Measurements from ENCODE around the gene TGFB1I1.
"Not testable (repeated sequence)": the region's sequence is repeated elsewhere in the genome, so short reads cannot be mapped to it uniquely, and the experiment has no call there.

Gene TGFB1I1

DNA sequence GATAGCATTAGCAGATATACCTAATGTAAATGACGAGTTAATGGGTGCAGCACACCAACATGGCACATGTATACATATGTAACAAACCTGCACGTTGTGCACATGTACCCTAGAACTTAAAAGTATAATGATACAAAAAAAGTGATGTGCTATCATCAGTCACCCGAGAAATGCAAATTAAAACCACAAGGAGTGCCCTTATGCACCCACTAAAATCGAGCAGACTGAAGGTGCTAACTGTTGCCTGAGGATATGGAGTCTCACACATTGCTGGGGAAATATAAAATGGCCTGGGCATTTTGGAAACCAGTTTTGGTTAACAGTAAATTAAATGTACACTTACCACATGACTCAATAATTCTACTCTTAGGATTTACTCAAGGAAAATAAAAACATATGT, 32.9 kb upstream of the TGFB1I1 start:
- Mint-ChIP-seq H3K4me1 (ENCODE audit: low read depth in 2 of 2) (peaks cover 15 to 17% of the 10 kb centered on the region in 2 donors), H3K27ac (peak overlapping the region in 1 of 2 donors; percentile 27)
- not testable (repeated sequence) for H3K4me3 Mint-ChIP-seq; H3K36me3 Mint-ChIP-seq (ENCODE audit: insufficient read depth); H3K27me3 Mint-ChIP-seq; H3K9me3 Mint-ChIP-seq; DNase-seq
- ATAC-seq (replicated peaks) = peak; percentile 49

DNA sequence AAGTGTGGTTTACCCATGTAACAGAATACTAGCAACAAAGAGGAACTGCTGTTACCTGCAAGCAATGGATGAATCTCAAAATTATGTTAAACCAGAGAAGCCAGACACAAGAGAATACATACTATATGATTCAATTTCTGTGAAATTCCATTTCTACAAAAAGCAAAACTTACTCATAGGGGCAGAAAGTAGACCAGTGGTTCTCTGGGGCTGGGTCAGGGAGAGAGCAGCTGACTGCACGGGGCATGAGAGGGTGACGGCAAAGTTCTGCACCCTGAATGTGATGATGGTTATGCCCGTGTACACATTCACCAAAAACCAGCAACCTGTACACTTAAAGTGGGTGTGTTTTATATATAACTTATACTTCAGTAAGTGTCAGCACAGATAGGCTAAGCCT, 32.4 kb upstream of the TGFB1I1 start:
- H3K9me3 Mint-ChIP-seq = no peaks in the 10 kb centered on the region
- no peak for DNase-seq

DNA sequence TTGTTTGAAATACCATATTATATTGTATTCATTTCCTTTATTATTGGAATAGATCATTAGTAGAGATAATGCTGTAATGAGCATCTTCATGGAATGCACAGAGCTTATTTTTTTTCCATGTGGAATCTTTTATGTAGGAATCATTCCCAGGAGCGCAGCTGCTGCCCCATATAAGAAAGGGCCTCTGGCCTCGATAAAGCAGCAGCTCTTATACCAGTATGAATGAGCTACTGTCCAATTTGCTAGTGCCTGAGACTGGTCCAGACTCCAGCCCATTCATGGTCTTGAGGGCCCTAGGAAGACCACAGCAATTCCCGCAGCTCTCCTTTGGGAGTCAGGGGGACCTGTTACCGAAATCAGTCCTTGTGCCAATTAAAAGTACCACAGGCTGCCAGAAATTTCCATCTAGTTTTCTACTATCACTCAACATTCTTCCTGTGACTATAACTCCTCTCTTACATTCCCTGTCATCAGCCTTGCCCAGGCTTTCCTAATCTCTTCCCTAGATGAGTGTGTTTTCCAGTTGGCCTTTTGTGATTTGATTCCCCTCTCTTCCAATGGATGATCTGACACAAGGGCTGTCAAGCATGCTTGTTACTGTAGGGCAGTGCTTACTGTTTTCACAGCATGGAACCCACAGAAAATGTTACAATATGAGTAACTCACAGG, 31.3 kb upstream of the TGFB1I1 start:
- Mint-ChIP-seq H3K27me3 (no peaks in the 10 kb centered on the region), H3K4me1 (ENCODE audit: low read depth in 2 of 2) (peaks cover 15 to 17% of the 10 kb centered on the region in 2 donors), H3K36me3 (ENCODE audit: insufficient read depth) (no peaks in the 10 kb centered on the region), H3K27ac (no peak overlapping the region), H3K4me3 (no peak overlapping the region), H3K9me3 (no peaks in the 10 kb centered on the region)
- no peak for DNase-seq
- no peak for ATAC-seq (replicated peaks)

More for the DNA sequence above, 32.4 kb upstream of the TGFB1I1 start:
- Mint-ChIP-seq H3K27me3 (no peaks in the 10 kb centered on the region), H3K4me3 (no peak overlapping the region), H3K36me3 (ENCODE audit: insufficient read depth) (no peaks in the 10 kb centered on the region), H3K4me1 (ENCODE audit: low read depth in 2 of 2) (peaks cover 15 to 17% of the 10 kb centered on the region in 2 donors), H3K27ac (peak overlapping the region in 1 of 2 donors; percentile 27)
- no peak for ATAC-seq (replicated peaks)

DNA sequence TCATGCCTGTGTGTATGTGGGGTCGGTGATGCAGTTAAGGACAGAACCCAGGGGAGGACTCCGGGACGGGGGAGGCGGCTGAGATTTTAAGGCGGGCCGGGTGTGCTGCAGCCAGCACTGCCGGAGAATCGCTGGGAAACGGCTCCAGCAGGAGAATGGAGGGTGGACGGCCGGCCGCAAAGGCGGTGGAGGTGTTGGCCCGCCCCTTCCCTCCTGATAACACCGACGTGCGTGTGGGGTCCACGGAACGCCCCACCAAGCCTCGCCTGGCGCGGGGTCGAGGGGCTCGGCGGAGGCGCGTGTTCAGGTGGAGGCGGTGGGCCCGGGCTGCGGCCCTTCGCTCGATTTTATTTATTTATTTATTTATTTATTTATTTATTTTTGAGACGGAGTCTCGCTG, 30.0 kb upstream of the TGFB1I1 start:
- H3K36me3 Mint-ChIP-seq (ENCODE audit: insufficient read depth) = no peaks in the 10 kb centered on the region
- no peak for ATAC-seq (replicated peaks)
- peak overlapping the region; percentile 57 to 78 for H3K4me3 Mint-ChIP-seq

DNA sequence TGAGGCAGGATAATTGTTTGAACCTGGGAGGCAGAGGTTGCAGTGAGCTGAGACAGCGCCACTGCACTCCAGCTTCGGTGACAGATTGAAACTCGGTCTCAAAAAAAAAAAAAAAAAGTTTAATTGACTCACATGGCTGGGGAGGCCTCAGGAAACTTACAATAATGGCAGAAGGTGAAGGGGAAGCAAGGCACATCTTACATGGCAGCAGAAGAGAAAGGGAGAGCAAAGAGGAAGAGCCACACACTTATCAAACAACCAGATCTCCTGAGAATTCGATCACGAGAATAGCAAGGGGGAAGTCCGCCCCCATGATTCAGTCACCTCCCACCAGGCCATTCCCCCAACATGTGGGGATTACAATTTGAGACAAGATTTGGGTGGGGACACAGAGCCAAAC, 26.0 kb upstream of the TGFB1I1 start:
- H3K27ac Mint-ChIP-seq; H3K27me3 Mint-ChIP-seq; H3K9me3 Mint-ChIP-seq; H3K36me3 Mint-ChIP-seq (ENCODE audit: insufficient read depth); H3K4me3 Mint-ChIP-seq; DNase-seq; ATAC-seq (replicated peaks); H3K4me1 Mint-ChIP-seq (ENCODE audit: low read depth in 2 of 2): not testable (repeated sequence)

More for the DNA sequence above, 30.0 kb upstream of the TGFB1I1 start:
- no peaks in the 10 kb centered on the region for H3K27me3 Mint-ChIP-seq
- DNase-seq = no peak
- no peaks in the 10 kb centered on the region for H3K9me3 Mint-ChIP-seq
- H3K4me1 Mint-ChIP-seq (ENCODE audit: low read depth in 2 of 2) = peaks cover 15 to 17% of the 10 kb centered on the region in 2 donors
- H3K27ac Mint-ChIP-seq = peak overlapping the region in 1 of 2 donors; percentile 55

DNA sequence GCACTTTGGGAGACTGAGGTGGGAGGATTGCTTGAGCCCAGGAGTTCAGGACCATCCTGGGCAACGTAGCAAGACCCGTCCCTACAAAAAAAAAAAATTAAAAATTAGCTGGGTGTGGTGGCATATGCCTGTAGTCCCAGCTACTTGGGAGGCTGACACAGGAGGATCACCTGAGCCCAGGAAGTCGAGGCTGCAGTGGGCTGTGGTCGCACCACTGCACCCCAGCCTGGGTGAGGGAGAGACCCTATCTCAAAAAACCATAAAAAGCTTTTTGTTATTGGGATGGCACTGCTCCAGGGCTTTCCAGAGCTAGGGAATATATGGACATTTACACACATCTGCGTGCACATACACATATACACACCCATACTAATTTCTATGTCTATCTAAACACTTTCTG, 20.8 kb upstream of the TGFB1I1 start:
- H3K4me3 Mint-ChIP-seq = no peak overlapping the region
- ATAC-seq (replicated peaks) (no peak), DNase-seq (no peak)
- no peaks in the 10 kb centered on the region for H3K27me3 Mint-ChIP-seq
- peaks cover 20 to 25% of the 10 kb centered on the region in 2 donors for H3K4me1 Mint-ChIP-seq (ENCODE audit: low read depth in 2 of 2)
- peaks cover 6% of the 10 kb centered on the region for H3K36me3 Mint-ChIP-seq (ENCODE audit: insufficient read depth)
- peak overlapping the region in 1 of 2 donors; percentile 65 for H3K27ac Mint-ChIP-seq
- no peaks in the 10 kb centered on the region for H3K9me3 Mint-ChIP-seq

DNA sequence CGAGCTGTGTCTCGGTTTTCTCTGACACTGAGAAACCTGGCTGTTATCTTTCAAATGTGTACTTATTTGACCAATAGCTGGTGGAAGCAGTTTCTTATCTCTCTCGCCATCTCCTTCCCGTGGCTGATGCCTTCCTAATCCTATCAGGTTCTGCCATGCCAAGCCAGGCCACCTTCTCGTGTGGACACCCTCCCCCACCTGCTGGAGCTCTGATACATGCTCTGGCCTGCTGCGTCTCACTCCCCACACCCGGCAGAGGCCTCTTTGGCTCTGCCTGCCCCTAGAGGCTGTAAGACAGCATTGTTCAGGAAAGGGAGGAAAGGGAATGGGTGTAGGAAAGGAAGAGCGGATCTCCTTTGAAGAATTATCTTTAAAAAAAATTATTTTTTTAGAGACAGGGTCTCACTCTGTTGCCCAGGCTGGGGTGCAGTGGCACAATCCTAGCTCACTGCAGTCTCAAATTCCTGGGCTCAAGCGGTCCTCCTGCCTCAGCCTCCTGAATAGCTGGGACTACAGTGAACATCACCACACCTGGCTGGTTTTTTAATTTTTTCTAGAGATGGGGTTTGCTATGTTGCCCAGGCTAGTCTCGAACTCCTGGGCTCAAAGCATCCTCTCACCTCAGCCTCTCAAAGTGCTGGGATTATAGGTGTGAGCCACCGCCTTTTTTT, 20.1 kb upstream of the TGFB1I1 start:
- Mint-ChIP-seq H3K9me3 (no peaks in the 10 kb centered on the region), H3K27me3 (no peaks in the 10 kb centered on the region), H3K27ac (peak overlapping the region; percentile 49 to 84), H3K4me1 (ENCODE audit: low read depth in 2 of 2) (peaks cover 22 to 26% of the 10 kb centered on the region in 2 donors), H3K36me3 (ENCODE audit: insufficient read depth) (peaks cover 6% of the 10 kb centered on the region), H3K4me3 (no peak overlapping the region)
- DNase-seq (no peak), ATAC-seq (replicated peaks) (no peak)

DNA sequence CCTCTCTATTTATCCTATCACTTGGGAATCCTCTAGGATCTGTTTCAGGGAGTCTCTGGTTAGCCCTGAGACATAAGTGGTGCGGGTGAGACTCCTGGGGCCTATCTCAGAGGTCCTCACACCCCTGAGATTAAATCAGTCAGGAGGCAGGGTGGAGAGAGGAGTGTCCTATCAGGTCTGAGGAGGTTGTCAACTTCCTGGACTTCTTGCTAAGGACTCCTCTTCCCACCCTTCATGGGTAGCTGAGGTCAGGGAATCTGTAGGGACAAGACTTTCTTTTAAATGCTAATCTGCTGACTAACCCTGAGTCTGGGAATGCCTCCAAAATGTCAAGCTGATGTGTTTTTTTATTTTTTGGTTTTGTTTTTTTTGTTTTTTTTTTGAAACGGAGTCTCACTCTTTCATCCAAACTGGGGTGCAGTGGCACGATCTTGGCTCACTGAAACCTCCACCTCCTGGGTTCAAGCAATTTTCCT, 19.3 kb upstream of the TGFB1I1 start:
- H3K4me1 Mint-ChIP-seq (ENCODE audit: low read depth in 2 of 2) = peaks cover 26 to 29% of the 10 kb centered on the region in 2 donors
- no peak for ATAC-seq (replicated peaks)
- no peak overlapping the region for H3K4me3 Mint-ChIP-seq
- no peaks in the 10 kb centered on the region for H3K27me3 Mint-ChIP-seq
- H3K27ac Mint-ChIP-seq = peak overlapping the region; percentile 49 to 84
- DNase-seq = no peak
- no peaks in the 10 kb centered on the region for H3K9me3 Mint-ChIP-seq
- H3K36me3 Mint-ChIP-seq (ENCODE audit: insufficient read depth) = peaks cover 6% of the 10 kb centered on the region

DNA sequence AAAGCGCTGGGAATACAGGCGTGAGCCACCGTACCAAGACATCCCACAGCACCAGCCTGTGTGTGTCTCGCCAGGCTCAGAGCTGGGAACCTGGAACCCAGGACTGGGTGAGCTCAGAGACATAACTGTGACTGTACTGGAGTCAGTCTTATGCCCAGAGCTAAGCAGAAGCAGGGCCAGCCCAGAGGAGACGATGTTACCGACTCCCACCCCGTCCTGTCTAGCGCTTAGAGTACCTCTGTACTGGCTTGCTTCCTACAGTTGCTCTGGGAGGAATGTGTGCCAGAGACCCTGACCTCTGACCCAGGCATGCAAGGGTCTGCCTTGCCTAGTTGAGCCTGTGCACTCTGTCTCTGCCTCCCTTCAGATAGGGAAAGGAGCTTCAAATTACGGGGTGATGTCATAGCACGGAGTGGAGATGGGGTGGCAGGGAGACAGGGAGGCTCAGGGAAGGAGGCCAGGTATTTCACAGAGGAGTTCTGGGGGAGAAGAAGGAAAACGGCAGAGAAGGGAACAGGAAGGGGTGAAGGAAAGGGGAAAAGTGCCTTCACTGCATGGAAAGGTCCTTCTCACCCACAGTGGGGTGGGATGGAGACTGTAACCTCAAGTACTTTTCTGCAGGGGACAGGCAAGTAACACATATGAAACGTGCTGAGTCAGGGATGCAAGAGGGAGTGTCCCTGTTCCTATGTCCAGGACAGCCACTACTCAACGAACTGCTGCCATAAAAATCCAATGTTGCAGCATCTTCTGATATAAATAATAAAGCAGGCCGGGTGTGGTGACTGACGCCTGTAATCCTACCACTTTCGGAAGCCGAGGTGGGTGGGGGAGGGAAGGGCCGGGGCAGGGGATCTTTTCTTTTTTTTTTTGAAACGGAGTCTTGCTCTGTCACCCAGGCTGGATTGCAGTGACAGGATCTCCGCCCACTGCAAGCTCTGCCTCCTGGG, 18.4 kb upstream of the TGFB1I1 start:
- no peak overlapping the region for H3K27ac Mint-ChIP-seq
- ATAC-seq (replicated peaks) (no peak), DNase-seq (no peak)
- no peaks in the 10 kb centered on the region for H3K27me3 Mint-ChIP-seq
- no peaks in the 10 kb centered on the region for H3K9me3 Mint-ChIP-seq
- H3K4me1 Mint-ChIP-seq (ENCODE audit: low read depth in 2 of 2) = peaks cover 33 to 35% of the 10 kb centered on the region in 2 donors
- H3K36me3 Mint-ChIP-seq (ENCODE audit: insufficient read depth) = peaks cover 14% of the 10 kb centered on the region
- no peak overlapping the region for H3K4me3 Mint-ChIP-seq

DNA sequence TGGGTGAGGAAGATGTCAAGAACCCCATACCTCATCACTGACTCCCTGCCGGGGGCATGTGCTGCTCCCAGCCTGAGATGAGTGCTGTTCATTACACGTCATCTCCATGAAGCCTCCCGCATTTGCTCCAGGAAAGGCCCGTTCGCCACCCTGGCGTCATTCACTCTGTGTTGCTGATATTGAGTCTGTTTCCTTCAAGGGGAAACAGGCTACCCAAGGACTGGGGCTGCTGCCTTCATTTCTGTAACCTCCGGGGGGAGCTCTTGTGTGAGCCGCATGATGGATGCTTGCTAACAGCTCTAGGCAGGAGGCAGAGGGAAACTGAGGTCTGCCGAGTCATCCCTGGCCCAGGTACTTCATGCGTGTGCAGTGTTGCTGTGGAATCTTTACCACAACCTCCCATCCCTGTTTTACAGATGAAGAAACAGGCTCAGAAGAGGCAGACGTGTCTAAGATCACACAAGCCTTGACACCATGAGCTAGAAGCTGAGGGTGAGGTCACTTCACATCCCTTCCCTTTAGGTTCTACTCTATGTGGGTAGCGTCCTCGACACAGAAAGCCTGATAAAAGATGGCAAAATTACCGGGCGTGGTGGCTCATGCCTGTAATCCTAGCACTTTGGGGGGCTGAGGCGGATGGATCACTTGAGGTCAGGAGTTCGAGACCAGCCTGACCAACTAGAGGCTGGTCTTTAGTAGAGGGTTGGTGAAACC, 16.2 kb upstream of the TGFB1I1 start:
- ATAC-seq (replicated peaks) = no peak

DNA sequence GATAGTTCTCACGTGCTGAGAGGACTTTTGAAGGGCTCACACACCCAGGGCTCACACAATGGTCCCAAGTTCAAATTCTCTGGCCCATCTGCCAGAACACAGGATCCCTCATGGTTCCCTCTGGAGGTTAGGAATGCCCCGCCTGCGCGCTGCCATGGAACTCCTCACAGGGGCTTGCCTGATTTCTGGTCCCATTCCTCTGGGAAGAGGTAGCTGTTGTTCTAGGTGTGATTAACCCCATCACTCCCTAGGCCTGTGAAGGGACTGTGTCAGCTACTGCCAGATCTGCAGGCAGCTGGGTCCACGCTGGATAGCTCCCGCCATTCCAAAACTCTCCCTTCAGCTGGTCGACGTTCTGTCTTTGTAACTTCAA, 15.0 kb upstream of the TGFB1I1 start:
- no peaks in the 10 kb centered on the region for H3K9me3 Mint-ChIP-seq

More for the DNA sequence above, 16.2 kb upstream of the TGFB1I1 start:
- H3K9me3 Mint-ChIP-seq = no peaks in the 10 kb centered on the region
- H3K27ac Mint-ChIP-seq = peak overlapping the region; percentile 72 to 73
- peak in 1 of 3 experiments; percentile 23 for DNase-seq
- H3K36me3 Mint-ChIP-seq (ENCODE audit: insufficient read depth) = peaks cover 25% of the 10 kb centered on the region
- no peaks in the 10 kb centered on the region for H3K27me3 Mint-ChIP-seq
- peak overlapping the region; percentile 34 to 53 for H3K4me3 Mint-ChIP-seq
- H3K4me1 Mint-ChIP-seq (ENCODE audit: low read depth in 2 of 2) = peaks cover 40 to 43% of the 10 kb centered on the region in 2 donors

DNA sequence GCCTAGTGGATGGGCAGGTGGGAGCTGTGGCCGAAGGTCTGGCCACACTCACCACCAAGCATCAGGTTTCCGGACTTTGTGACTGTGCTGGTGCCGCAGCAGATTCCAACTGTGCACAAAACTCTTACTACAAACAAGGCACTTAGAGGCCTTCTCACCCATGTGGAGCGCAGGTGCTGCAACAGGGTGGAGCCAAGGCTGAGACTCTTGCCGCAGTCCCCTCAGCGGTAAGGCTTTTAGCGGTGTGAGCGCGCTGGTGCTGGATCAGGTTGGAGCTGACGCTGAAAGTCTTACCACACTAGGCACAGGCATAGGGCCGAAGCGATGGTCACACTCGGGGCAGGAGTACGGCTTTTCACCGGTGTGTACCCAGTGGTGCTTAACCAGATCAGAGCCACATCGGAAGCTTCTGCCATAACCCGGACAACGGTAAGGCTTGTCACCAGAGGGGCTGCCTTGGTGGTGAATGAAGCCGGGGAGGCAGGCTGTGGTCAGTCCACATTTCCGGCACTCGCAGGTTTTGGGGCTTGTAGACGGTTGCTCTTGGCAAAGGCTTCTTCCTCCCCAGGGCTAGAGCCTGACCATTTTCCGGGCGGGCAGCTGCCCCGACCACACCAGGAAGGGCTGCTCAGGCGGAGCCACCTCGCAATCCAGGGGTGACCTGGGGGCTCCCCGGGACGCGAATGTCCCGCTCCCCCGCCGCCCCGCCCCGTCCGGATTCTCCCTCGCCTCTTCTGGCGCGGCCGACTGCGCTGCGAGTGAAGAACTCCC, 13.7 kb upstream of the TGFB1I1 start:
- H3K36me3 Mint-ChIP-seq (ENCODE audit: insufficient read depth) = peaks cover 36% of the 10 kb centered on the region
- H3K9me3 Mint-ChIP-seq = no peaks in the 10 kb centered on the region
- H3K4me3 Mint-ChIP-seq = peak overlapping the region; percentile 89 to 91
- peak overlapping the region; percentile 95 to 96 for H3K27ac Mint-ChIP-seq
- no peaks in the 10 kb centered on the region for H3K27me3 Mint-ChIP-seq
- peak; percentile 30 for ATAC-seq (replicated peaks)
- H3K4me1 Mint-ChIP-seq (ENCODE audit: low read depth in 2 of 2) = peaks cover 37 to 43% of the 10 kb centered on the region in 2 donors
- DNase-seq = peak; percentile 65 to 71 (median 69)

More for the DNA sequence above, 15.0 kb upstream of the TGFB1I1 start:
- H3K36me3 Mint-ChIP-seq (ENCODE audit: insufficient read depth) = peaks cover 25% of the 10 kb centered on the region
- DNase-seq (no peak), ATAC-seq (replicated peaks) (no peak)
- H3K4me3 Mint-ChIP-seq = peak overlapping the region in 1 of 2 donors; percentile 89
- H3K27ac Mint-ChIP-seq = peak overlapping the region in 1 of 2 donors; percentile 73
- peaks cover 37 to 43% of the 10 kb centered on the region in 2 donors for H3K4me1 Mint-ChIP-seq (ENCODE audit: low read depth in 2 of 2)
- H3K27me3 Mint-ChIP-seq = no peaks in the 10 kb centered on the region

Data from effector memory CD8-positive, alpha-beta T cell (primary cell).